Measurements from ENCODE around the gene MPIG6B.

DNA sequence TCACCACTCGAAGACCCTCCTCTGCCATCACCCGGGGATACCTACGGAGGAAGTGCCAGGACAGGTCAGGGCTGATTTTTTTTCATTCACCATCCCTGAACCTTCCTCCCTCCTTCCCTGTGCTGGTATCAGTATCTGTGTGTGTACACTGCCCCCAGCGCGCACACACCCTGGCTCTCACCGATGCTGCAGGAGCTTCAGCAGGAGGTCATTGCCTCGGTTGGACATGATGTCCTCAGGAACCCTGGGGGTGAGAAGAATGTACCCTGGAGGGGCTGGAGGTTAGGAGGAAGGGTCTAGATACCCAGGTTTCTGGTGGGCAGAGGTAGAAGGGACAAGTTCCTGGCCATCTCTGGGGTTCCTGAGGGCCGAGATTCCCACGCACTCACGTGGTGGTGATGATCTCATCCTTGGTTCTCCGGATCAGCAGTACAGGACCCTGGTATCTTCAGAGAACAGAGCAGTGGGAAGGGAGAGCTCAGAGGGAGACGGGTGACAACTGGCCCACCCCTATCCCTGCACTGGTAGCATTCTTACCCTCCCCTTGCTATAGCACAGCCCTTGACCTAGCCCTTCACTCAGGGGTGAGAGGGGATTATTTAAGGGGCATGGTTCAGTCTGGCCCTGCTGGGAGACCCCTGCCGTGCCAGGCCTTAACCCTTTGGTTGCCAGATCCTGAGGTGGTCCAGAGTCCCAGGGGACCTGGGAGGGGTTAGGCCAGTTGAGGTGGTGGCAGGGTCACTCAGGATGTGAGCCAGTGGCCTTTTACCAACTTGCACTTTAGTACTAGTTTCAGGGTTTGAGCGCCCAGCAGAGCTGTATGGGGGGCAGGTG, 35.1 kb upstream of the MPIG6B start:
- TF ChIP-seq CTCF (IDR thresholded peaks at IDR 0.05) (no peak), ZFX (IDR thresholded peaks at IDR 0.05; ENCODE audit: borderline replicate concordance) (no peak)

All from 22Rv1 (cell line).